GM19468 (cell line): Measurements from ENCODE around the gene AMER2.

ENCODE experiments used
- ATAC-seq: cut with Tn5 transposase; IDR thresholded peaks from one replicate; pipeline ENCODE4 v1.9.1; 2021; ENCODE audit warnings: mild to moderate bottlenecking, moderate library complexity, moderate number of reproducible peaks; ENCODE audit not compliant: unreplicated experiment; ENCODE audit errors: extremely low read depth

AMER2 gene, protein sequence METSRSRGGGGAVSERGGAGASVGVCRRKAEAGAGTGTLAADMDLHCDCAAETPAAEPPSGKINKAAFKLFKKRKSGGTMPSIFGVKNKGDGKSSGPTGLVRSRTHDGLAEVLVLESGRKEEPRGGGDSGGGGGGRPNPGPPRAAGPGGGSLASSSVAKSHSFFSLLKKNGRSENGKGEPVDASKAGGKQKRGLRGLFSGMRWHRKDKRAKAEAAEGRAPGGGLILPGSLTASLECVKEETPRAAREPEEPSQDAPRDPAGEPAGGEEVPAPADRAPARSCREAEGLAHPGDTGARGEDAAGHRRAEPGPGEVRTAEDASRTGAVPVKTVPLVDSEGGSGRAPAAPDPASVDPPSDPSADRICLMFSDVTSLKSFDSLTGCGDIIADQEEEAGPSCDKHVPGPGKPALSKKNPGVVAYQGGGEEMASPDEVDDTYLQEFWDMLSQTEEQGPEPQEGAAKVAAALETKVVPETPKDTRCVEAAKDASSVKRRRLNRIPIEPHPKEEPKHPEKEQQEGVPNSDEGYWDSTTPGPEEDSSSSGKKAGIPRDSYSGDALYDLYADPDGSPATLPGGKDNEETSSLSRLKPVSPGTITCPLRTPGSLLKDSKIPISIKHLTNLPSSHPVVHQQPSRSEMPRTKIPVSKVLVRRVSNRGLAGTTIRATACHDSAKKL

GRCh38 chr13:25171517-25172302, at the start of gene AMER2:
Gene AMER2 (minus strand): TSS chr13:25172288. CDS start chr13:25171619, 669 bp downstream.
- ATAC-seq: no peak

DNA sequence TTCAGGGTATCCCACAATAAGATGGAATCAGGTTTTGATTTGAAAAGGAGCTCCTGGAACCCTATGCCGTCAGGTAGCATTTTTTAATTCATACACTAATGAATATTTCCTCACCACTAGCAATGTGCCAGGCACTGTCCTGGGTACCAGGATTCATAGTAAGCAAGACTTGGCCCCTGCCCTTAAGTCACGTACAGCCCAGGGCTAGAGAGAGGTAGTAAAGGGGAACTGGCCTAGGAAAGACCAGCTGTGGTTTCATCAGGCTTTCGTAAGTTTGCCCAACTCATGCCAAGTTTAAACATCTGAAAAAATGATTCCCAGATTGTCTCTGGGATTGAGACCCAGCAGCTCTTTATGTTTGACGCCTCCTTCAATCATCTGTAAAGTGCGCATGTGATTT, 45.9 kb upstream of the AMER2 start:
- ATAC-seq: no peak

GRCh38 chr13:25217023-25217885, 45.2 kb upstream of the AMER2 start:
- no peak for ATAC-seq

- ATAC-seq: no peak
These were observed 43.1 kb upstream of the AMER2 start for GRCh38 chr13:25215253-25215575.

- no peak for ATAC-seq
These were observed 42.6 kb upstream of the AMER2 start for GRCh38 chr13:25214491-25215252.

DNA sequence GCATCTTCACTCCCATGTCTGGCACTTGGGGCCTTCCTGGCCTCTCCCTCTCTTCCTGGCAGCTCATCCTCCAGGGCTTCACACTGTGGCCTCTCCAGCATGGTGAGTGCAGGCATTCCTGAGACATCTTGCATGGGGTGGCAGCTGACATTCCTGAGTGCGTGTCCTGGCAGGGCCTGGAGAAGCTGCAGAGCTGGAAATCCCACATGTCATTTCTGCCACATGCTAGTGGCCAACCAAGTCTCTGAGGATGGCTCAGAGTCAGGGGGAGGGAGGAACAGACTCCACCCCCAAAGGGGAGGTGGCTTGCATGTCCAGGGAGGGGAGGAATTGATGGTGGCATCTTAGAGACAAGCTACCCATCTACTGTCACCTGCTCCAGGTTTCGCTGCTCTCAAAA, 41.6 kb upstream of the AMER2 start:
- ATAC-seq: no peak

GRCh38 chr13:25210842-25211569, 38.9 kb upstream of the AMER2 start:
- ATAC-seq: no peak

- ATAC-seq: no peak
These were observed 35.3 kb upstream of the AMER2 start for GRCh38 chr13:25207291-25207810.

- ATAC-seq: no peak
These were observed 32.8 kb upstream of the AMER2 start for GRCh38 chr13:25204863-25205262.

- no peak for ATAC-seq
These were observed 31.1 kb upstream of the AMER2 start for GRCh38 chr13:25203127-25203740.

GRCh38 chr13:25200783-25201182, 28.7 kb upstream of the AMER2 start:
- no peak for ATAC-seq

GRCh38 chr13:25198647-25199046, 26.6 kb upstream of the AMER2 start:
- no peak for ATAC-seq

GRCh38 chr13:25196971-25197370, 24.9 kb upstream of the AMER2 start:
- no peak for ATAC-seq

- ATAC-seq: no peak
These were observed 20.8 kb upstream of the AMER2 start for GRCh38 chr13:25192936-25193335.

GRCh38 chr13:25192489-25192888, 20.4 kb upstream of the AMER2 start:
- ATAC-seq: no peak

- no peak for ATAC-seq
These were observed 20.0 kb upstream of the AMER2 start for GRCh38 chr13:25192052-25192451.

DNA sequence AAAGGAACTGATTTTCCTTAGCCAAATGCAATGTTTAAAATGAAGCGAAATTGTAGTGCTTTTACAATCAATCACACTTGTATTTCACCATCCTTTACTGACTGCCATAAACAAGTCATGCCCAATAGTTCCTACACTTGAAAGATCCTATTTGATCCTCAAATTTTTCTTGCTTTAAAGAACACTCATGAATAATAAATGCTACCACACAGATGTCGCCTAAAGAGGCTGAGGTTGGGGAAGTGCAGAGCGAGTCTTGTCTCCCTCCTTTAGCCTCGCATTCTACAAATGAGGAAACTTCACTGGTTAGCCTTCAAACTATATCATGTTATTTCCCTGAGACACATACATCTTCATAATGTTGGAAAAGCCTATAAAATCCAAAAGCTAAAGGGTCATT, 18.7 kb upstream of the AMER2 start:
- no peak for ATAC-seq

DNA sequence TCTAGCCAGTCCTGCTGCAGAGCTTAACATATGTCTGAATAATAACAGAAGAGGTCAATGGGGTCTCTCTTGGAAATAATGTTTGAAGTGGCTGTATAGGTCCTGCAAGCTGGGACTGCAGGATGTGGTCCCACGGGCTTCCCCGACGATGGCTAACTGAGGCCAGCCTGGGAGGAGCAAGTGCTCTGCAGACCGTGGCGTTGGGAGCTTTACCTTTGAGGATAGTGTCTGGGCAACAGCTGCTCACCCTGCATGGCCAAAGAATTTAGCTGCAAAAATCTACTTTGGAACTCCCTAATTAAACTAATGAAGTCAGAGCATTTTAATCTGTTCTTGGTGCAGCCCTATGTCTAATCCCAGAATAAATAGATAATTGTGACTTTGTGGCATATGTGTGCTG, 18.2 kb upstream of the AMER2 start:
- ATAC-seq: no peak
